Measurements from ENCODE around the gene ELMO1.

Gene ELMO1

GRCh38 chr7:37112876-37113275, 335.8 kb downstream of the ELMO1 start:
- Histone ChIP-seq H3K27ac (ENCODE audit: low read depth, low read length) (no peak overlapping the region), H3K4me3 (ENCODE audit: low read length) (no peak overlapping the region), H3K36me3 (ENCODE audit: control insufficient read depth, low read length) (no peaks in the 10 kb centered on the region; the same call in none of the 2 replicates), H3K27me3 (ENCODE audit: control insufficient read depth, low read length) (no peaks in the 10 kb centered on the region), H3K4me2 (ENCODE audit: low read length) (no peak overlapping the region), H3F3A (ENCODE audit: control insufficient read depth, insufficient read depth) (no peaks in the 10 kb centered on the region), H3K9me3 (ENCODE audit: control insufficient read depth, insufficient read depth, low read length) (no peaks in the 10 kb centered on the region), H4K20me1 (ENCODE audit: control insufficient read depth, insufficient read depth, low read depth, low read length) (no peaks in the 10 kb centered on the region), H3K9me2 (replicated peaks; ENCODE audit: control insufficient read depth, low read length) (no peaks in the 10 kb centered on the region), H3K79me2 (ENCODE audit: control insufficient read depth, low read length) (no peaks in the 10 kb centered on the region), H3K4me1 (ENCODE audit: control insufficient read depth, low read length) (no peaks in the 10 kb centered on the region; the same call in 1 of the 2 replicates)
- TF ChIP-seq EZH2phosphoT487 (IDR thresholded peaks at IDR 0.05; ENCODE audit: borderline replicate concordance, low read length) (no peak), CTCF (IDR thresholded peaks at IDR 0.05; ENCODE audit: low read depth, low read length, poor library complexity, severe bottlenecking) (no peak)

GRCh38 chr7:37112218-37112617, 336.4 kb downstream of the ELMO1 start:
- H3K4me1 ChIP-seq (ENCODE audit: control insufficient read depth, low read length), result peaks cover 6% of the 10 kb centered on the region
- H3K9me3 ChIP-seq (ENCODE audit: control insufficient read depth, insufficient read depth, low read length), result no peaks in the 10 kb centered on the region
- no peaks in the 10 kb centered on the region for H3K79me2 ChIP-seq (ENCODE audit: control insufficient read depth, low read length)
- no peak overlapping the region for H3K27ac ChIP-seq (ENCODE audit: low read depth, low read length)
- no peak overlapping the region for H3K4me3 ChIP-seq (ENCODE audit: low read length)
- H4K20me1 ChIP-seq (ENCODE audit: control insufficient read depth, insufficient read depth, low read depth, low read length), result no peaks in the 10 kb centered on the region
- H3F3A ChIP-seq (ENCODE audit: control insufficient read depth, insufficient read depth), result no peaks in the 10 kb centered on the region
- no peak overlapping the region for H3K4me2 ChIP-seq (ENCODE audit: low read length)
- no peak for TF ChIP-seq EZH2phosphoT487 (IDR thresholded peaks at IDR 0.05; ENCODE audit: borderline replicate concordance, low read length)
- no peaks in the 10 kb centered on the region for H3K27me3 ChIP-seq (ENCODE audit: control insufficient read depth, low read length)
- no peaks in the 10 kb centered on the region for H3K9me2 ChIP-seq (replicated peaks; ENCODE audit: control insufficient read depth, low read length)
- no peaks in the 10 kb centered on the region; the same call in 1 of the 2 replicates for H3K36me3 ChIP-seq (ENCODE audit: control insufficient read depth, low read length)

- H3K4me2 ChIP-seq (ENCODE audit: low read length), result no peak overlapping the region
- H3K27me3 ChIP-seq (ENCODE audit: control insufficient read depth, low read length), result no peaks in the 10 kb centered on the region
- no peak for TF ChIP-seq CTCF (IDR thresholded peaks at IDR 0.05; ENCODE audit: low read depth, low read length, poor library complexity, severe bottlenecking)
- no peak for TF ChIP-seq EZH2phosphoT487 (IDR thresholded peaks at IDR 0.05; ENCODE audit: borderline replicate concordance, low read length)
- H3K79me2 ChIP-seq (ENCODE audit: control insufficient read depth, low read length), result no peaks in the 10 kb centered on the region
- H3K4me3 ChIP-seq (ENCODE audit: low read length), result no peak overlapping the region
- no peaks in the 10 kb centered on the region for H3K9me2 ChIP-seq (replicated peaks; ENCODE audit: control insufficient read depth, low read length)
- no peaks in the 10 kb centered on the region; the same call in 1 of the 2 replicates for H3K36me3 ChIP-seq (ENCODE audit: control insufficient read depth, low read length)
- peaks cover 9% of the 10 kb centered on the region for H3K4me1 ChIP-seq (ENCODE audit: control insufficient read depth, low read length)
- H3F3A ChIP-seq (ENCODE audit: control insufficient read depth, insufficient read depth), result no peaks in the 10 kb centered on the region
- H3K27ac ChIP-seq (ENCODE audit: low read depth, low read length), result no peak overlapping the region
- no peaks in the 10 kb centered on the region for H3K9me3 ChIP-seq (ENCODE audit: control insufficient read depth, insufficient read depth, low read length)
- no peaks in the 10 kb centered on the region for H4K20me1 ChIP-seq (ENCODE audit: control insufficient read depth, insufficient read depth, low read depth, low read length)
Observed at GRCh38 chr7:37111459-37111858, 337.2 kb downstream of the ELMO1 start.

GRCh38 chr7:37110660-37111424, 337.8 kb downstream of the ELMO1 start:
- H3K27ac ChIP-seq (ENCODE audit: low read depth, low read length), result no peak overlapping the region
- H3K9me3 ChIP-seq (ENCODE audit: control insufficient read depth, insufficient read depth, low read length), result no peaks in the 10 kb centered on the region
- no peak overlapping the region for H3K4me3 ChIP-seq (ENCODE audit: low read length)
- no peaks in the 10 kb centered on the region for H3K27me3 ChIP-seq (ENCODE audit: control insufficient read depth, low read length)
- TF ChIP-seq EZH2phosphoT487 (IDR thresholded peaks at IDR 0.05; ENCODE audit: borderline replicate concordance, low read length), result no peak
- TF ChIP-seq CTCF (IDR thresholded peaks at IDR 0.05; ENCODE audit: low read depth, low read length, poor library complexity, severe bottlenecking), result no peak
- no peaks in the 10 kb centered on the region for H3K9me2 ChIP-seq (replicated peaks; ENCODE audit: control insufficient read depth, low read length)
- peaks cover 9% of the 10 kb centered on the region for H3K4me1 ChIP-seq (ENCODE audit: control insufficient read depth, low read length)
- H3F3A ChIP-seq (ENCODE audit: control insufficient read depth, insufficient read depth), result no peaks in the 10 kb centered on the region
- H3K4me2 ChIP-seq (ENCODE audit: low read length), result no peak overlapping the region
- no peaks in the 10 kb centered on the region for H3K79me2 ChIP-seq (ENCODE audit: control insufficient read depth, low read length)
- no peaks in the 10 kb centered on the region; the same call in 1 of the 2 replicates for H3K36me3 ChIP-seq (ENCODE audit: control insufficient read depth, low read length)
- H4K20me1 ChIP-seq (ENCODE audit: control insufficient read depth, insufficient read depth, low read depth, low read length), result no peaks in the 10 kb centered on the region
